Peyer's patch (tissue), 4 donors: ENCODE results near the gene CACHD1. TPM values are rescaled to one million over a fixed set of nuclear protein-coding genes. Genes with fewer than 3 reads are reported as not detected.
A peak's percentile ranks its signal among the peaks of the same experiment; 100 is the strongest.
"Not testable (repeated sequence)": the region's sequence is repeated elsewhere in the genome, so short reads cannot be mapped to it uniquely, and the experiment has no call there.

Experiments used
- DNase-seq, 3 donors: peaks; one replicate each; pipeline ENCODE4 v3.0.0-alpha.2; 2017 to 2019
- H3K27ac ChIP-seq, 4 donors: fragments of 200-600 bp; sonication (generic); one replicate each; pipeline ENCODE4 v1.5.1; 2016 to 2019
- H3K27me3 ChIP-seq, 2 donors: fragments of 200-600 bp; sonication (generic); one replicate each; pipeline ENCODE4 v1.5.1; 2019
- H3K36me3 ChIP-seq, 3 donors: fragments of 200-600 bp; sonication (generic); one replicate each; pipeline ENCODE4 v1.5.1; 2016 to 2019
- H3K4me1 ChIP-seq, 4 donors: fragments of 200-600 bp; sonication (generic); one replicate each; pipeline ENCODE4 v1.5.1; 2016 to 2019
- H3K4me3 ChIP-seq, 4 donors: fragments of 200-600 bp; sonication (generic); 1 replicate in 3 of 4; 2 replicates in 1 of 4; pipeline ENCODE4 v1.5.1; 2016 to 2019; ENCODE audit warnings: mild to moderate bottlenecking in 1 of 4
- H3K9me3 ChIP-seq, 4 donors: fragments of 200-600 bp; sonication (generic); one replicate each; pipeline ENCODE4 v1.5.1; 2016 to 2019; ENCODE audit warnings: mild to moderate bottlenecking in 1 of 4
- POLR2A ChIP-seq, 2 donors: fragments of 450-650 bp; IDR thresholded peaks; one replicate each; pipeline ENCODE4 v1.5.1; 2017; ENCODE audit warnings: antibody characterized with exemption in 2 of 2, mild to moderate bottlenecking in 2 of 2, moderate library complexity in 2 of 2
- total RNA-seq, 4 donors: library from RNA; depleted of rRNA; stranded (reverse); fragments of >200 nt; gene quantifications; one replicate each; pipeline ENCODE4 v1.1.0, GENCODE V29; 2016
- TF ChIP-seq, protein P1 (sequence below), 6 experiments: fragments of 450-650 bp in 4 of 6; fragments of 200-600 bp in 2 of 6; sonication (generic) in 1 of 6; IDR thresholded peaks; one replicate each; pipeline ENCODE4 v1.5.1; 2017 to 2019; ENCODE audit warnings: antibody characterized with exemption in 6 of 6, mild to moderate bottlenecking in 3 of 6, moderate library complexity in 1 of 6

The CACHD1 gene
- total RNA-seq, 4 donors from 2014 or later, result 3.3 to 10.7 (median 6.3) TPM

GRCh38 chr1:64511044-64511443 lies 41.1 kb downstream of the CACHD1 start:
- no peak for TF ChIP-seq POLR2A (IDR thresholded peaks at IDR 0.05)
- TF ChIP-seq, protein P1, sequence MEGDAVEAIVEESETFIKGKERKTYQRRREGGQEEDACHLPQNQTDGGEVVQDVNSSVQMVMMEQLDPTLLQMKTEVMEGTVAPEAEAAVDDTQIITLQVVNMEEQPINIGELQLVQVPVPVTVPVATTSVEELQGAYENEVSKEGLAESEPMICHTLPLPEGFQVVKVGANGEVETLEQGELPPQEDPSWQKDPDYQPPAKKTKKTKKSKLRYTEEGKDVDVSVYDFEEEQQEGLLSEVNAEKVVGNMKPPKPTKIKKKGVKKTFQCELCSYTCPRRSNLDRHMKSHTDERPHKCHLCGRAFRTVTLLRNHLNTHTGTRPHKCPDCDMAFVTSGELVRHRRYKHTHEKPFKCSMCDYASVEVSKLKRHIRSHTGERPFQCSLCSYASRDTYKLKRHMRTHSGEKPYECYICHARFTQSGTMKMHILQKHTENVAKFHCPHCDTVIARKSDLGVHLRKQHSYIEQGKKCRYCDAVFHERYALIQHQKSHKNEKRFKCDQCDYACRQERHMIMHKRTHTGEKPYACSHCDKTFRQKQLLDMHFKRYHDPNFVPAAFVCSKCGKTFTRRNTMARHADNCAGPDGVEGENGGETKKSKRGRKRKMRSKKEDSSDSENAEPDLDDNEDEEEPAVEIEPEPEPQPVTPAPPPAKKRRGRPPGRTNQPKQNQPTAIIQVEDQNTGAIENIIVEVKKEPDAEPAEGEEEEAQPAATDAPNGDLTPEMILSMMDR (IDR thresholded peaks at IDR 0.05), result no peak
- H3K4me1 ChIP-seq, result peaks cover 0 to 18% (median 5%) of the 10 kb centered on the region in 4 donors
- H3K4me3 ChIP-seq, result no peak overlapping the region
- no peaks in the 10 kb centered on the region for H3K36me3 ChIP-seq
- no peaks in the 10 kb centered on the region for H3K9me3 ChIP-seq
- DNase-seq, result no peak
- H3K27ac ChIP-seq, result no peak overlapping the region
- no peaks in the 10 kb centered on the region for H3K27me3 ChIP-seq

GRCh38 chr1:64512206-64512605 lies 42.3 kb downstream of the CACHD1 start:
- Histone ChIP-seq H3K27ac (peak overlapping the region in 2 of 4 donors; percentile 40 to 70), H3K4me1 (peaks cover 0 to 18% (median 5%) of the 10 kb centered on the region in 4 donors)
- not testable (repeated sequence) for H3K27me3 ChIP-seq, H3K9me3 ChIP-seq, DNase-seq, H3K36me3 ChIP-seq, H3K4me3 ChIP-seq

- TF ChIP-seq, protein P1 (IDR thresholded peaks at IDR 0.05), result no peak
- TF ChIP-seq POLR2A (IDR thresholded peaks at IDR 0.05), result no peak
- no peaks in the 10 kb centered on the region for H3K9me3 ChIP-seq
- peak overlapping the region in 3 of 4 donors; percentile 21 to 74 (median 70) for H3K27ac ChIP-seq
- H3K27me3 ChIP-seq, result no peaks in the 10 kb centered on the region
- no peaks in the 10 kb centered on the region for H3K36me3 ChIP-seq
- H3K4me1 ChIP-seq, result peaks cover 0 to 18% (median 5%) of the 10 kb centered on the region in 4 donors
- no peak for DNase-seq
- H3K4me3 ChIP-seq, result no peak overlapping the region
Observed at GRCh38 chr1:64513545-64513944, 43.6 kb downstream of the CACHD1 start.

GRCh38 chr1:64514197-64514765 lies 44.4 kb downstream of the CACHD1 start:
- DNase-seq, result no peak
- H3K4me1 ChIP-seq, result peaks cover 0 to 18% (median 5%) of the 10 kb centered on the region in 4 donors

DNA sequence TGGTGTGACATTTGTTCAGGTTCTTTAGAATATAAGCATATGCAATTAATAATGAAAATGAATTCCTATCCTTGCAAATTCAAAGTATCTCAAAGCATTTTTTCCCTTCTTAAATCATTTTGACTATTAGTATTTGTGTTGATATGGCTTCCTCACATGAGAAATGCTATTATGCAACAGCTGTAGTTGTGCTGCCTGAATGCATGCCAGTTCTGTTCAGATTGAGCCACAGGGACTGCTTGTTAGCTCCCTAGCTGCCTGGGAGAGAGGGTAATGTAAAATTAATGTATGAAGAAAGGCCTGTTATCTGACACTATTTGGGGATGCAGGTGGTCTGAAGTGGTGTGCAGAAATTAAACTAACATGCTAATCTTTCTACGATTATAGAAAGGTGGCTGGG lies 45.5 kb downstream of the CACHD1 start:
- Histone ChIP-seq H3K36me3 (no peaks in the 10 kb centered on the region), H3K27ac (peak overlapping the region in 1 of 4 donors; percentile 74), H3K4me1 (peaks cover 0 to 18% (median 5%) of the 10 kb centered on the region in 4 donors), H3K27me3 (no peaks in the 10 kb centered on the region), H3K9me3 (no peaks in the 10 kb centered on the region), H3K4me3 (no peak overlapping the region)
- peak in 1 of 3 donors; percentile 63 for DNase-seq
- no peak for TF ChIP-seq POLR2A (IDR thresholded peaks at IDR 0.05)
- TF ChIP-seq, protein P1 (IDR thresholded peaks at IDR 0.05), result no peak

More at GRCh38 chr1:64514197-64514765, 44.4 kb downstream of the CACHD1 start:
- TF ChIP-seq POLR2A (IDR thresholded peaks at IDR 0.05), result peak; percentile 9 to 17
- TF ChIP-seq, protein P1 (IDR thresholded peaks at IDR 0.05), result no peak
- Histone ChIP-seq H3K4me3 (no peak overlapping the region), H3K27ac (peak overlapping the region in 3 of 4 donors; percentile 21 to 74 (median 70)), H3K27me3 (no peaks in the 10 kb centered on the region), H3K9me3 (no peaks in the 10 kb centered on the region), H3K36me3 (no peaks in the 10 kb centered on the region)

DNA sequence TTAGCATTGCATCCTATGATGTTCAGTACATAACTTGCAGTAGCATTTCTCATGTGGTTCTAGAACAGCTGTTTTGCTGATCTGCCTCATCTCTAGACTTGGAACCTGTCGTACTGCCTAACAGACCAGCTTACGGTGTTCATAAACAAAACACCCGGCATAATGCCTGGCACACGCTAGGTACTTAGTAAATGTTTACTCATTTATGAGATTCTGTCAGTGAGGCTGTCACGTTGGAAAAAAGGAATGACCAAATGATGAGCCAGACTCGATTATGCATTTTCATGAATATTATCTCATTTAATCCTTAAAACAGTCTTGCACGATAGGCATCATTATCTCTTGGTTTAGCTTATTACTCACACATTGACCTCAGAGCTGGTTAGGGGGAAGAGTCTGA lies 46.4 kb downstream of the CACHD1 start:
- no peak for DNase-seq
- Histone ChIP-seq H3K36me3 (no peaks in the 10 kb centered on the region), H3K27me3 (no peaks in the 10 kb centered on the region), H3K9me3 (no peaks in the 10 kb centered on the region), H3K4me3 (no peak overlapping the region), H3K27ac (no peak overlapping the region), H3K4me1 (peaks cover 0 to 18% (median 5%) of the 10 kb centered on the region in 4 donors)
- TF ChIP-seq, protein P1 (IDR thresholded peaks at IDR 0.05), result no peak
- no peak for TF ChIP-seq POLR2A (IDR thresholded peaks at IDR 0.05)
